HK-2 (cell line): Measurements from ENCODE around the gene RASGRP3.

Experiments used
- DNase-seq: peaks from one replicate; pipeline ENCODE4 v3.0.0-alpha.2; 2018; ENCODE audit not compliant: unreplicated experiment

Gene RASGRP3

DNA sequence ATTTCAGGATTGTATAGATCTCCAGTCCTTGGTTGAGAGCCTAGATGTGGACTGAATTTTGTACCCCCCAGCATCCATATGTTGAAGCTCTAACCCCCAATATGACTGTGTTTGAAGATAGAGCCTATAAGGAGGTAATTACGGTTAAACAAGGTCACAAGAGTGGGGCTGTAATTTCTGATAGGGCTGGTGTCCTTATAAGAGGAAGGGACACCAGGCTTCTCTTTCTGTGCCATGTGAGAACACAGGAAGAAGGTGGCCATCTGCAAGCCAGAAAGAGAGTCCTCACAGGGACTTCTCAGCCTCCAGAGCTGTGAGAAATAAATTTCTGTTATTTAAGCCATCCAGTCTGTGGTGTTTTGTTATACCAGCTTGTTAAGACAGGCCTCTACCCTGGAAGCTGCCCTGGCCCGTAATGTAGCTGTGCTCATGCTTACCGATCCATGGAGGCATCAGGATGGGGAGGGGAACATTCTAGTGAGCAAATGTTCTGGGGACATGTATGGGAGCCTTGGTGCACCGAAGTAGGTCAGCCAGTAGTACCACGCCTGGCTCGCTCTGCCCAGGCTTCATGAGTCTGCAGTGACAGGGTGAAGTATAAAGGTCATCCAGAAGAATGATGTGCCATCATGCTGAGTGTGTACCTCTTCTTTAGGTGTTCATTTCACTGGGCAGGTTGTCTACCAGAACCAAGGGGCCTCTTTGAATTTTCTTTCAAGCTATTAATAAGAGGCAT, 16.1 kb downstream of the RASGRP3 start:
- no peak for DNase-seq

DNA sequence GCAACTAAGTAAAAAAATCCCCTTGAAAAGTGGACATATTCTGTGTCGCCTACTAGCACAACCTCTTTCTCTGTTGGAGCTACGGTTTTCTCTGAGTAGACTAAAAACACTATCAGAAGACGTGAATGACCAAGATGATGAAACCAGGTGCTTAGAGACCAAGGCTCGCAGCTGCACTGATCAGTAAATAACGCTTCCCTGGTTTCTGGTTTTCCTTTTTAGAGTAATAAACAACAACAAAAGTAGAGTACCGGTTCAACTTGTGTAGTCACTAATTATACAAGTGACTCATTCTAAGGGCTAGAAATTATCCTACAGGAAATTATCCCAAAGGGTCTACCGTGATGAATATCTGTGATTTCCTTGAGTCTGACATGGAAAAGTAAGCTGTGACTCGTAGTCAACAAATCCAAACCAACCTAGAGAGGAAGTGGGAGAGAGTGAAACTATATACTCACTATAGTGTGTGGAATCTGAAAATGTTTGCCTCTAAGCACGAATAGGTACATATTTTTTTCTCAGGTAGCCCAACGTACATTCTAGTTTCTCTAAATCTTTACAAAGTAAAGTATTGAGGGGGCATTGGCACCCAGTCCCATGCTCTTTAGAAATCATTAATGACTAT, 17.8 kb downstream of the RASGRP3 start:
- DNase-seq, result no peak

DNA sequence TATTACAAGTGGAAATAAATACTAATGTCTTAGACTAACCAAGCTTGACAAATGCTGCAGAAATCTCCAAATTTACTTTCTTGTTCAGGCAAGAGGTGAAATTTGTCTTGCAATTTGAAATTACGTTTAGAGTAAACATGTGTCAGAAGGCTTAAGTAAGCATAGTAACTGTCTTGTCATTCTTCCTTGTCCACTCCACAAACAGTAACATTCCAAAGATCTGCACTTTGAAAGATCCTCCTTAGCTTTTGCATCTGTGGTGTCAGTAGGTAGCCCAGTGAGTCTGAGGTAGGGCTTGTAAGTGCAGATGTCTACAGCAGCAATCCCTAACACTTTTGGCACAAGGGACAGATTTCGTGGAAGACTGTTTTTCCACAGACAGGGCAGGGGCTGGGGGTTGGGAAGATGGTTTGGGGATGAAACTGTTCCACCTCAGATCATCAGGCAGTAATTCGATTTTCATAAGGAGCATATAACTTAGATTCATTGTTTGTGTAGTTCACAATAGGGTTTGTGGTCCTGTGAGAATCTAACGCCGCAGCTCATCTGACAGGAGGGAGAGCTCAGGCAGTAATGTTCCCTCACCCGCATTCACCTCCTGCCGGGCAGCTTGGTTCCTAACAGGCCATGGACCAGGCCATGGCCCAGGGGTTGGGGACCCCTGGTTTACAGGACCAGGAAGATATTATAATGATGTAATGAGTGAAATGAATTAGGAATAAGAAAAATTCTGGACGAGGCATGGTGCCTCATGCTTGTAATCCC, 18.6 kb downstream of the RASGRP3 start:
- DNase-seq, result no peak

DNA sequence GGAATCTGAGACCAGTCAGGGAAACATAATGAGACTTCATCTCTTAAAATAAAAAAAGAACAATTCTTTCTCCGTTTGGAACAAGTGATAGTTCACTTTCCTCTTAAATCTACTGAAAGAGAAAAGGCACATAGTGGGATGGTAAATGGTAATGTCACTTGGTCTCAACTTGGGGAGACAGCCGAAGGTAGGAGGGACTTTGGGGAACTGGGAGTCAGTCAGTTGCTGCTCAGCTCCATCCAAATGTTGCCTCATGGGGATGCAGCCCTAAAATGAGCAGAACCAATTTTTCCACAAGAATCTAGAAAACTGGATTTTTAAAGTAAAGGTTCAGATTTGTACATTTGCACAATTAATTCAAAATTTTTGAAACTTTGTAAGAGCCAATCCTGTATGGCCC, 19.2 kb downstream of the RASGRP3 start:
- DNase-seq, result no peak

DNA sequence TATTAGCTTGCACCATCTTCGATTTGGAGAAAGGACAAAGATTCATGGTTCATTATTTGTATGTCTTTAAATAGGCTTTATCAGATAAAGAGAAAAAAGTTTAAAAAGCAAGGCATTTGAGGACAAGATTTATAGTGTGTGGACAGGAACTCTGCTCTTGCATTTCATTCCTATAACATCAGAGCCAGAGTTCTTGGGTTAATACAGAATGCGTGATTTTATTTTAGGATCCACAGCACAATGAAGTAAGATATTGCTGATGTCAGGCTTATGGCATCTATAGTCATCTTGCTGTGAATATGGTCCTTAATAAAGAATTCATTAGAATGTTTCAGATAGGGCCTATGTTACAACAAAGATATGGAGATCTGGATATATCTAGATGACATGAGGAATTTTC, 19.7 kb downstream of the RASGRP3 start:
- DNase-seq, result no peak

DNA sequence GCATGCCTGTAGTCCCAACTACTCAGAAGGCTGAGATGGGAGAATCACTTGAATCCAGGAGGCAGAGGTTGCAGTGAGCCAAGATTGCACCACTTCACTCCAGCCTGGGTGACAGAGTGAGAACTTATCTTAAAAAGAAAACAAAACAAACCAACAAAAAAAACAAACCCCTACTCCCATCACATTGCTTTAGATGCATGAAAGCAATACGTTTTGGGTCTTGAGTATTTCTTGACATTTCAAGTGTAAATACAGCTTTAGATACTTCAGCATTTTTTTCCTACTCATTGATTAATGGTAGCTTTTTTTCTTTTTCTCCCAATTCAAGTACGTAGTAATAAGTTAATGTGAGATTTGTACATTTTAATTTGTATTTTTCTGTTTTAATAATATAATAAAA, 20.3 kb downstream of the RASGRP3 start:
- DNase-seq, result no peak

DNA sequence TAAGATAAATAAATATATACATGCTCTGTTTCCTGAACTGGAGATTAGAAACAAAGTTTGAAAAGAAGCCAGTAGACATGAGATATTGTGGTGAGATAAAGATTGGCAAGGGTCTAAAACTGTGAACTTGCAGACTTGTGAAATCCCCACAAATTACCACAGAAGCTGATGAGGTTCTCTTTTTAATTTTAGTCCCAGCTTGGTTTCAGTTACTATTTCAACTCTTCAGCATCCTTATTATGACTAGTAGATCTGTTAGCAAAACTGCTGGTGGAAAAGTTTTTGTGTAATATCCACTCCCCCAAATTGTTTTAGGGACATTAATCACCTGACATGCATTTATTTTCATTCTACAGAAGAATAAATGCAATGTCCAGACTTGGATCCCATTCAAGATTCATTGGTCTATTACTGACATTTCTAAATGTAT, 20.8 kb downstream of the RASGRP3 start:
- no peak for DNase-seq

DNA sequence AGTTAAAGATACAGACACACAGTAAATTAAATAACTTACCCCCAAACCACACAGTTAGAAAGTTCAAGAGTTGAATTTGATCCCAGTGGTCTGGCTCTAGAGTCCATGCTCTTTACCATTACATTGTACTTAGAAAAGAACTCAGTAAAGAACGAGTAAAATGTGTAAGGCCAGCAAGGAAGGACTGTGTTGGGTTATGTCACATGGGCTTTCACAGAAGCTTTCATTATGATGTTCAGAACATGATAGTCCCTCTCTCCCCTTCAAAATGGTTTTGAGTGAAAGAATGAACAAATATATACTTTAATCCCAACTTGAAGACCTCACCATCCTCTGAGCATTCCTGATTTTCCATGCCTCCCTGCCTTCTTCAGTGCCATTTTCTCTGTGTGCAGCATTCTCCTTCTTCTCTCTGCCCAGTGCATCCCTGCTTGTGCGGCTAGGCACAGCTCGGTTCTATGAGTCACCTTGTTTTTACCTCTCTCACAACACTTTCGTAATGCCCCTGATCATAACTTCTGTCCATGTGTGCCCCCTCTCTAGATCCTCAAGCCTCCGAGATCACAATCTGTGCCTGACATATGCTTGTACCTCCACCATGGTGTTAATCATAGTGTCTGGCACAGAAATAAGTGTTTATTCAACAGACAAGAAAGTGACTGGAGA, 22.0 kb downstream of the RASGRP3 start:
- DNase-seq, result no peak

DNA sequence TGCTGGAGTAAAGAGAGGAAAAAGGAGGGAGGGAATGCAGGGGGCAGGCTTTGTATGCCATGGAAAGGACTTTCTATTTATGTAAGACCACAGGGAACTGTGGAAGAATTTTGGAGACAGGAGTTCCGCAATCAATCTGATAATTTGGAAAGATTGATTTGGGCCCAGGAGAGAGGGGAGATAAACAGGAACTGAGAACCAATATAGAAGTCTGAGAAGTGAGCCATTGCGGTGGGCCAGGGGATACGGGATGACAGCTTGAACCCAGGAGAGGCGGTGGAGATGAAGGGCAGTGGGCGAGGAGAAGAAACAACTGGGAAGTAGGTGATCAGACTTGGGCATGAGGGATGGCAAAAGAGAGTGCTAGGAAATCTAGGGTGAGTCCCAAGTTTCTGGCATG, 23.7 kb downstream of the RASGRP3 start:
- no peak for DNase-seq

DNA sequence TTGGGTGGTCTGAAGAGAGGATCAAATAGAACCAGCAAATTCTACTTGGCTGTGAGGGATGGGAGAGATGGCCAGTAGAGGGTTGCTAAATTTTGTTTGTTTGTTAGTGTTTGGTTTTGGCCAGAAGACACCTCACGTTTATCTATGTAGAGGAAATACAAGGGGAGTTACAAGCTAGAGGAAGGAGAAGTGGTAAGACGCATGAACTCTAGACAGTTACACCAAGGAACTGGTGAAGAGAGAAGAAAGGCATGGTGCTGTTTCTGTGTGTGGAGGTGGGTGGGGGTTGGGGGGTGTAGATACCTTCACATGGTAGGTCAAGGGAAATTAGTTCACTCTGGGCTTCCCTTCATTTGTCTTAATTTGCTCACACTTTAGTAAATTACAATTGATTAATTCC, 25.6 kb downstream of the RASGRP3 start:
- no peak for DNase-seq

DNA sequence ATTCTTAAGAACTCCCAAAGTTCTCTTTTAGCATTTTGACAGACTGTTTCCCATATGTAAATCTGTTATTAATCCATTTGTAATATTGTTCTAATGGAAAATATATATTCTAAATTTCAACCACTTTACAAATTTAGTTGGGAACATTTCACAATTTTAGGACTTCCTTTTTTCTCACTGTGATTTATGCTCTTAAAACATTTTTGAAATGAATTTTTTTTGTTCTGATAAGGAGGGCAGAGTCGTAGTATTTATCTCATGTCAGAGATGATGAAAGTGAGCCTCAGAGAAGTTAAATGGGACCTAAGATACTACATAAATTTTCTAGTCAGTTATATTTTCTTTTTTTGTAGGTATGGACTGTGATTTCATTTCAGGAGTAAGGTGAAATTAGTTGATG, 26.6 kb downstream of the RASGRP3 start:
- no peak for DNase-seq

DNA sequence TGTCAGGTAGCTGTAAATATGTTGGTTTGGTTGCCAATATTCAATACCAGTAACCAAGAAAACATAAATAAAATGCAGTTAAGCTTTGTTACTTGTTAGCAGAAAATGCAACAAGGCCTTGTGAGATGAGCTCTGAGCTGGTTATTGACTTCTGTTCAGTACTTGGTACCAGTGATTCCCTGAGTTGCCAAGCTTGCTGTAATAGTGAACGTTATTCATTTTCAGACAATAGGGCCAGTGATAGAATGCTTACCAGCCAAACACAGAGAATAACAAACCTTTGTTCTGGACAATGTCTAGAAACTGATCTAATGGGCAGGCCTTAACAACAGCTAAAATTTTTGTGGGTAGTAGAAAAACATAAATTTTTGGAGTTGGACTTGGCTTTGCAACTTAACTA, 29.5 kb downstream of the RASGRP3 start:
- no peak for DNase-seq

DNA sequence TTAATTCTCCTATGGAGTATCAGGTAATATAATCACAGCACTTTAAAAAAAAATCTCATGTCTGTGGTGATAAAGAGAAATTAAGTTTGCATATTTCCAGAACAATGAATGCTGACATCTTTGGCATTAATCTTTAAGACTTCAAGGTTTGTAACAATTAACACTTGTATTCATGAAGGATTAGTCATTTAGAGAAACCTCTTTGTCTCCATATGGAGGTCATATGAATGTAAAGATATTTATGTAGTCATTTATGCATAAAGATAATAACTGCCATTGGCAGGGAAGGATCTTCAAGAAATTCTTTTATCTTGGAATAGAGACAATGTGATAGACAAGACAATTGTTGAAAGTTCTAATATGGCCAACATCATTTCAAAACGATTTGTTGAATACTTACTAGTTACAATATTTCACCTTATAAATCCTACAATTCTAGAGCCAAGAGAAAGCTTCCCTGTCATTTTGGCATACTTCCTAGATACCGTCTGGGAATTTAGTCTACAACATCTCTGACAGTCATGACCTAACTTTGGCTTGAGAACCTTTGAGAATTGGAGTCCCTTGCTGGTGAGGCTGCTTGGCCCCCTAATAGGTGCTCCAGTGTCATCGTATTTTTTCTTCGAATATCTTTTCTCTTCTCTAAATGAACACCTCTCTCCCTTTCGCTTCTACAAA, 33.6 kb downstream of the RASGRP3 start:
- DNase-seq, result no peak

DNA sequence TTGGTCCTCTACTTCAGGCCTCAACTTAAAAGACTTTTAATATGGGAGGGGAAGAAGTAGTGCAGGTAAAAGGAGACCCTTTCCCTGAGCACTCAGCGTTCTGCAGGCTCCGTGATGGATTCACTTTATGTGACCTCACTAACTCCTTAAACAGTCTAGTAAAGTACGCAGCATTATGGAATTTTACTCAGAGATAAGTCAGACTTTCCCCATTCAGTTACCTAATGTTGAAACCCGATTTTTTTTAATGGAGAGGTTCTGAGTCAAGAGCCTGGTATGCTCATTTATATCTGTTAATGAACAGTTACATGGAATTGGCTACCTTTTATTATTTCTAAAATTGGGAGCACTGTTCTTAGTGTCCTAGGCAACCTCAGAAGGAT, 34.1 kb downstream of the RASGRP3 start:
- no peak for DNase-seq

DNA sequence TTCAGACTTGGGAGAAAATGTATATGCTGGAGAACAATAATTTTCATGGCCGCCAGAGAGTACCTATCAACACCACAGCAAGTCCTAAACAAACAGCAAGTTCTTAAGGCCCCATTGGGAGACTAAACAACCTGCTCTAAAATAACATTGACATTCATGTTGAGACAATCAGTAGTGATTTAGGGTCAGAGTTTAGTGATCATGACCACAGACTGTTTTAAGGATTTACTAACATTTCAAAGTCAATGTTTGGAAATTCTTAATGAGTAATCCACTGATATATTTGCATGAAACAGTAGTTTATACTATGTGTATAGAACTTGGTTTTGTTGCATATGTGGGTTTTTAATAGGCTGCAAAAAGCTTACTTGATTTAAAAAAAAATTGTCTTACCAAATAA, 34.7 kb downstream of the RASGRP3 start:
- no peak for DNase-seq

DNA sequence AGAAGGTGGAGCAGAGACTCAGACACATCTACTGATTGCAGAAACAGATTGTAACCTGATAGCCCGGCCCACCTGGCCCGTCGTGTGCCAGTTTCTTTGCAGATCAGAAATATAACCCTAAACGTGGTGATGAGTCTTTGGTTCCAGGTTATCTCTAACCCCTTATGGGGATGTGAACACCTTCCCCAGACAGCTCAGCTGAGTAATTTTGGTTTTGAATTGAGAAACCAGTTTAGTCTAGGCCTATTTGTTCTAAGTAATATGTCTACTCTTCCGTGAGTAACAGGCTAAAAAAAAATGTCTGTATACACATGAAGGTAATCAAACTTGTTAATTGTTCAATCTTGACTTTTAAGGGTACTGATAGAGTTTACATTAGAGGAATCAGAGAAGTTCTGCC, 35.7 kb downstream of the RASGRP3 start:
- no peak for DNase-seq

DNA sequence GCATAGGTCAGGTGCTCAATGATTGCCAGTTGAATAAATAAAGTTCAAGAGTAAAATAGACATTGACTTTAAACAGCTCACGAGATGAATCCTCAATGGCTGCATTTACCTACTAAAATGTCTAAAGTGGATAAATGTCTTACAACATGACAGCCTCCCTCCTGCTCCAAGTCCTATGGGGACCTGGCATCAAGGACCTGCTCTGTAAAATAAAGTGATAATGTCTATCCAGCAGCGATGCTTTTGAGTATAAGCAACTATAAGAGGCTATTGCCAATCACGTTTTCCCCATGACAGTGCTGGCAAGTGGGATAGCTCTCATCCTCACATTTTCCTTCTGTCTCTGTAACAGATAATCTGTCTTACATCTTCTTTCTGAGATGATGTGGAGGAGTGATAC, 37.0 kb downstream of the RASGRP3 start:
- DNase-seq, result no peak

DNA sequence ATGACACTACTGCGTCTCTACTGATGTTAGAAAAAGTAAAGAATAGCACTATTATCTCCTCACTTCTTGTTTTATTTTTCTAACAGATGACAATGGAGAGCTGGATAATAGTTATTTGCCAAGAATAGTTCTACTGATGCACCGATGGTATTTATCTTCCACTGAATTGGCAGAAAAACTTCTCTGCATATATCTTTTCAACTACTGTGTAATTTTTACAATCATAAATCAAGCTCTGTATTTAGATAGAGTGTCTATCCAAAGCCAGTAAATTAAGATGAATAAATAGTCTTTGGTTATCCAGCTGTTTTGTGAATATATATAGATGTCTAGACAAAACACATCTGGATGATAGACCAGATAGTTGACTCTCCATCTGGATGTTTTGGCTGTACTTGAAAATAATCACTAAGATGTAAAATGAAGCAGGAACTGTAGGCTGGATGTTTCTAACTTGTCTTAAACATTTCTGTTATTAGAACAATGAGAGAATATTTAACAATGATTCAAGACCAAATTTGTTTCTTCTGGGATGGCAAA, 40.1 kb downstream of the RASGRP3 start:
- no peak for DNase-seq

DNA sequence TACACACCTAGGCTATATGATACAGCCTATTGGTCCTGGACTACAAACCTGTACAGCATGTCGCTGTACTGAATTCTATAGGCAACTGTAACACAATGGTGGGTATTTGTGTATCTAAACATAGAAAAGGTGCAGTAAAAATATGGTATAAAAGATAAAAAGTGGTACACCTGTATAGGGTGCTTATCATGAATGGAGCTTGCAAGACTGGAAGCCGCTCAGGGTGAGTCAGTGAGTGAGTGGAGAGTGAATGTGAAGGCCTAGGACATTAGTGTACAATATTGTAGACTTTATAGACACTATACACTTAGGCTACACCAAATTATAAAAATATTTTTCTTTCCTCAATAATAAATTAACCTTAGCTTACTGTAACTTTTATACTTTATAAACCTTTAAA, 41.8 kb downstream of the RASGRP3 start:
- no peak for DNase-seq

DNA sequence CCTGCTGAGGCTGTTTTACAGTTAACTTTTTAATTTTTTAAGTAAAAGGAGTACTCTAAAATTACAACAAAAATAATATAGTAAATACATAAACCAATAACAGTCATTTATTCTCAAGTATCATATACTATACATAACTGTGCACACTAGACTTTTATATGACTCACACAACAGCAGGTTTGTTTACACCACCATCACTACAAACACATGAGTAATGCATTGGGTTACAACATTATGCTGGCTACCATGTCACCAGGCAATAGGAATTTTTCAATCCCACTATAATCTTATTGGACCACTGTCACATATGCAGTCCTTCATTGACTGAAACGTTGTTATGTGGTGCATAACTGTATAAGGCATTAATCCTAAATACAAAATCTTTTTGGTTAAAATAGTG, 42.5 kb downstream of the RASGRP3 start:
- DNase-seq, result no peak

DNA sequence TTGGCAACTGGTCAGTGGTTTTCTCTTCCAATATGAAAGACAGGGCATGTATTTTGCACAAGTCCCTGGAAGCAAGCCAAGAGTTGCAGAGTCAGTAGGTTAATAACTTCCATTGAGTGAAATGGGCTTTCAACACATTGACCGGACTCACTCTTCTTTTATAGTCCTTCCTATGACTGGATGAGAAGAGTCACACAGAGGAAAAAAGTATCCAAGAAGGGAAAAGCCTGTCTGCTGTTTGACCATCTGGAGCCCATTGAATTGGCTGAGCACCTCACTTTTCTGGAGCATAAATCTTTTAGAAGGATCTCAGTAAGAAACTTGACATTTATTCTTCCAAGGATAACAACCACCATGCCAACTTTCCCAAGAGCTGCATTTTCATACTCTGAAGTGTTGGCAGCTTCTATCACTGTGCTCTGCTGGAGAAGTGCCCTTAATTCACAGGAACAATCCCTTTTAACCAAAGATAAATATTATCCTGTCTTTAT, 45.4 kb downstream of the RASGRP3 start:
- no peak for DNase-seq

DNA sequence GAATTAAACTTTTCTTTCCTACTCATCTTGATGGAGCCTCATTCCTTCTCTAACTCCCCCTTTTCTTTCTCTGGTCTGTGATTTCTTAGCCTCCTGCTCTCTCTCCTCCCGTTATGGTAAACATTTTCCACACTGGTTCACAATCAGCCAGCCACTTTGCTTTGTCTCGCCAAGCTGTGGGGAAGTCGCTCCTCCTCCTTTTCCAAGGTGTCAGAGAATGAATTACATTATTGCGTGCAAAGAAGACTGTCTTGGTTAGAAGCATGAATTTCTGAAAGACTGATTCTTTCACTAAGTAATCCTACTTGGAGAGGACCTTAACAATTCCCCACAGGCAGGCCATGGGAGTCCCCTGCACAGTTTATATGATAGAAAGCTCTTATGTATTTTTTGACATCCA, 46.1 kb downstream of the RASGRP3 start:
- DNase-seq, result no peak
